Left renal cortex interstitium (tissue), 4 donors: ENCODE results near the gene SLC34A1. TPM values are rescaled to one million over a fixed set of nuclear protein-coding genes. Genes with fewer than 3 reads are reported as not detected.
A peak's percentile ranks its signal among the peaks of the same experiment; 100 is the strongest.
"Not testable (repeated sequence)": the region's sequence is repeated elsewhere in the genome, so short reads cannot be mapped to it uniquely, and the experiment has no call there.

Source experiments
- DNase-seq, 4 donors: peaks; one replicate each; pipeline ENCODE4 v3.0.0-alpha.2; 2013; ENCODE audit warnings: low read depth in 4 of 4, low spot score in 2 of 4, missing footprints in 1 of 4
- polyA plus RNA-seq, 4 donors: library from polyadenylated mRNA; unstranded; fragments of 120-200 nt; gene quantifications; one replicate each; pipeline ENCODE4 v1.2.1, GENCODE V29; 2013; ENCODE audit not compliant: insufficient read length in 4 of 4

SLC34A1 gene
- polyA plus RNA-seq, 4 donors = 115 to 254 (median 179) TPM

DNA sequence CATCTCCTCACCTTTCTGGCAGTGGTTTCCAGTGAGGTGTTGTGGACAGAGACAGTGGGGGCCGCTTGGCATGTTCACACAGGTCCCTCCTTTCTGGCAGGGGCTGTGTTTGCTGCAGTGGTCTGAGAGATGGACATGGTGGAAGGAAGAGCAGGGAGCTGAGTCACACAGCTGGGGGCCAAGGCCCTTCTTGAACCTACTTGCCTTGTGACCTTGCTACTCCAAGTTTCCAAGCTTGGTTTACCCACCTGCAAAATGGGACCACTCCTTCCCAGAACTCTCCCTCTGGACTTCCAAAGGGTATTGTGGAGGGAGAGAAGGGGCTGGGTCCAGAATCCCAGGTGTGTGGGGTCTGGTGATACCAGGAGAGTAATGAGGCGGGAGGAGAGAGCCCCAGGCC lies 21.1 kb downstream of the SLC34A1 start:
- DNase-seq = no peak

DNA sequence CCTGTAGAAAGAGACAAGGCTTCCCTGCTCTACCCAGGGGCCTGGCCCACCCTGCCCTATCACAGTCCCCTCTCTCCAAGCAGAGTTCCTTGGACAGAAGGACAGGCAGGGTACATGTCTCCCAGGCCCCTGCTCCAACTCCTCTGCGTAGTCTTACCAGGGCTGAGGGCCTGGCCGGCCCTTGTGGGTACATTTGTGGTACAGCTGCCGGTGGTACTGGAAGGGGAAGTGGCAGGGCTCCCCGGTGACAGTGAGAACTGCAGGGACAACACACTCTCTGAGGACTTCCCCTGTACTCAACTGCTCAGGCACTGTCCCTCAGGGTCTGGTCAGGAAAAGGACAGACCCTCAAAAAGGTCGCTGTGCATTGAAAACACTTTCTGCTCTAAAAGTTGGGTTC lies 21.6 kb downstream of the SLC34A1 start:
- DNase-seq = no peak

DNA sequence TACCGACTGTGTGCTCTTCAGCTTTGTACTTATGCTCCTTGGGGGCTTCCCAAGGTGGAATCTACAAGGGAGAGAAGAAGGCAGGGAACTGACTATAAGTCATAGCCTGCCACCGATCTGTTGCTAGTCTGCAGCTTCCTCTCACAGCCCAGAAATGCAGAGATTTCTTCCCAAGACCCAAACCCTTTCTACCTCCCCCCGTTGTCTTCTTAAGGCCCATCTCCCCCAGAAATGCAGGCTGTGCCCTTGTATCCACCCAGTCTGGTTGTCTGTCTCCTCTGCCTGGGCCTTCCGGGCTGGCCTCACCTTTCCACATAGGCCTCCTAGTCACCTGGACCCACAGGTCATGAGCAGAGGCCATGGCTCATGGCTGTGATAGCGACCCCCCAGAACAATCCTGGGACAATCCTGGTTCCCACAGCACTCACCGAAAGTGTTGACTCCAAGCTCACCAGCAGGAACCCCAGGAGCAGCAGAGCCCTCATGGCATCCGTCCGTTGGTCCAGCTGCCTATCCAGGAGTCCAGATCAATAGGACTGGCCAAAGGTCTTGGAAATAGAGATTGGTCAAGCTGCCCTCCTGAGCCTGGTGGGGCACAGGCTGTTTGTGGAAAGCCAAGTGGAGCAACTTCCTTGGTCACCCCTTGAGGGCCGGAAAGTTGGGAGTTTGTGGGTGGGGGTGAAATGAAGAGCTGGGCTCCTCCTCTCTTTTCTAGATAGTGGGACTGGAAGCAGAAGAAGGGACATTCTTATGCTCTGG lies 25.0 kb downstream of the SLC34A1 start, which contains the start of gene F12:
Gene F12, minus strand, starts transcription at position 522 of the 759 bp plus-strand sequence. Its CDS starts 37 bp downstream, at position 485.
- no peak for DNase-seq

DNA sequence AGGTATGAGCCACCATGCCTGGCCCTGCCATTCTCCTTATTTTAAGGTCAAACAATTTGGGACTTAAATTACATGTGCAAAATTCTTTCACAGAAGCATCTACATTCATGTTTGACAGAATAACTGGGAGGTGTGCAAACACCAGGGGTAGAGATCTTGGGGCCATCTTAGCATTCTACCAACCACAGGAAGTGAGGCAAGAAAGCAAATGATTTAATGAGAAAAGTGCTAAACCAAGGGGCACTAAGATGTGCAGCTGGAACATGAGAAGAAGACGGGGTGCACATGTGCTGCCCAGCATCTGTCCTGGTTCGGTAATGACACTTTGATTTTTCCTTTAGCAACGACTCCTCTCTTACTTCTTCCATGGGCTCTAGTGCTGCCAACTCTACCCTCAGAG lies 26.3 kb downstream of the SLC34A1 start:
- no peak for DNase-seq

DNA sequence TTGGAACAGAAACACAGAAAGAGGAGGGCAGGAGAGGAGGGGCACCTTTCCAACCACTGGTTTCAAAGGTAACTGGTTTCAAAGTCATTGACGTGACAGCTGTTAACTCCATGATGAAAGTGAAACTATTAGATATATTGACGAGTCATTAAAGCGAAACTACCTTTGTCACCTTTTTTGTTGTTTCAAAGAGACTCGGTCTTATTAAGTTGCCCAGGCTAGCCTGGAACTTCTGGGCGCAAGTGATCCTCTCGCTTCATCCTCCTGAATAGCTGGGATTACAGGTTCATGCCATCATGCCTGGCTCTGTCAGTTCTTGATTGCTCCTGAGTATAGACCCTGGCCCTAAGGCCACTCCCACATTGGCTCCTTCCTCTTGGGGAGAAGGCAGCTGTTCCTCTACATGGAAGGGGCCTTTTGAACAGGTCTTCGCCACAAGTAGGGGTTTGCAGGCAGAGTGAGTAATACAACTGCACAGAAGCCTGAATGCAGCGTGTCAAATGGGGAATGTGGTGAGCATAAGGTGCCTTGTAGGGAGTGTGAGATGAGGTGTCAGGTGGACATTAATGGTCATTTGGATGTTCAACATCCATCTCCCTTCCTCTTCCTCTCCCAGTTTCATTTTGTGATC lies 28.5 kb downstream of the SLC34A1 start:
- DNase-seq = no peak

- DNase-seq = no peak
Observed at GRCh38 chr5:177414481-177414880, 30.2 kb downstream of the SLC34A1 start.

DNA sequence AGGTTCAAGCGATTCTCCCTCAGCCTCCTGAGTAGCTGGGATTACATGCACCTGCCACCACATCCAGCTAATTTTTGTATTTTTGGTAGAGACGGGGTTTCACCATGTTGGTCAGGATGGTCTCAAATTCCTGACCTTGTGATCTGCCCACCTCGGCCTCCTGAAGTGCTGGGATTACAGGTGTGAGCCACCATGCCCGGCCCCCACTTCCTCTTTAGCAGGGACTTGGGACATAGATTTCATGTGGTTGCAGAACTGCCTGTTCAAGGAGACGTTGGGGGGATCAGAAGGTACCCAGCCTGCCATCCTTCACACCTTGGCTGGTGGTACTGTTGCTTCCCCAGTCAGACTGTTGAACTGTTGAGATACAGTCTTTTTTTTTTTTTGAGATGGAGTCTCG lies 32.8 kb downstream of the SLC34A1 start:
- not testable (repeated sequence) for DNase-seq

- DNase-seq = no peak
Observed at GRCh38 chr5:177419046-177419445, 34.8 kb downstream of the SLC34A1 start.

GRCh38 chr5:177420472-177420871 lies 36.2 kb downstream of the SLC34A1 start:
- DNase-seq = not testable (repeated sequence)

GRCh38 chr5:177421062-177421798 lies 37.0 kb downstream of the SLC34A1 start:
- DNase-seq = no peak

DNA sequence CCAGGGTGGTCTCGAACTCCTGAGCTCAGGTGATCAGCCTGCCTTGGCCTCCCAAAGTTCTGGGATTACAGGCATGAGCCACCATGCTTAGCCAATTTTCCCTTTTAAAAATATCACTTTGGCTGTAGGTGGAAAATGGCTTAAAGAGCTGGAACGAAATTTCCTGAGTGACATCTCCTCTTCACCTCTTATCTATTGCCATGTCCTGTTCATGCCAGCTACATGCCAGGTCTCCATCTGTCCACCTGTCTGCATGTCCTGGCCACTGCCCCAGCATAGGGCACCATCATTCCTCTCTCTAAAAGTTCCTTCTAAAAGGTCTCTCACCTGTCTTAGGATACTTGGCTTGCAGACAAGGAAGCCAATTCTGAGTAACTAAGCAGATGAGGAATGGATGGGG lies 39.4 kb downstream of the SLC34A1 start:
- no peak for DNase-seq

DNA sequence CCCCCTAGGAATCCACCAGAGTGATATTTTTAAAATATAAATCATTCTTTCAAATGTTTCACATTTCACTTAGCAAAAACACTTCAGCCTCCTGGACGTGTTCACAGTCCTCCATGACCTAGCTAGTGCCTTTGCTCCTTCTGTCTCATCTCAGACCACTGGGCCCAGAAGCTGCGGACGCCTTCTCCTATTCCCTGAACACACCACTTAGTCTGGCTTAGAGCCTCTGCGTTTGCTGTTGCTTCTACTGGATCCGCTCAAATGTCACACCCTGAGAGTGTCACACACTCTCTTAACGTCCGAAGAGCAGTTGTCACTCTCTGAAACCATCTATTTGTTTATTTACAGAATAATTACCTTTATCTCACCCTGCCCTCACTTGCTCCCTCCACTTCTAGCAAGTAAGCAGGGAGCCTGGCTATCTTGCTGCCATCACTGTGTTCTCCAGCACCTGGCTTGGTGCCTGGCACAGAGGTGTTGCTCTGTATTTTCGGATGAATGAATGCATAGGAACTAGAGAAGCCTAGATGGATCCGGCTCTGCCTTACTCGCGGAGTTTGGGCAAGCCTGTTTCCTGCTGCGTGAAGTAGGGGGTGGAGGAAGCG lies 41.1 kb downstream of the SLC34A1 start:
- no peak for DNase-seq

DNA sequence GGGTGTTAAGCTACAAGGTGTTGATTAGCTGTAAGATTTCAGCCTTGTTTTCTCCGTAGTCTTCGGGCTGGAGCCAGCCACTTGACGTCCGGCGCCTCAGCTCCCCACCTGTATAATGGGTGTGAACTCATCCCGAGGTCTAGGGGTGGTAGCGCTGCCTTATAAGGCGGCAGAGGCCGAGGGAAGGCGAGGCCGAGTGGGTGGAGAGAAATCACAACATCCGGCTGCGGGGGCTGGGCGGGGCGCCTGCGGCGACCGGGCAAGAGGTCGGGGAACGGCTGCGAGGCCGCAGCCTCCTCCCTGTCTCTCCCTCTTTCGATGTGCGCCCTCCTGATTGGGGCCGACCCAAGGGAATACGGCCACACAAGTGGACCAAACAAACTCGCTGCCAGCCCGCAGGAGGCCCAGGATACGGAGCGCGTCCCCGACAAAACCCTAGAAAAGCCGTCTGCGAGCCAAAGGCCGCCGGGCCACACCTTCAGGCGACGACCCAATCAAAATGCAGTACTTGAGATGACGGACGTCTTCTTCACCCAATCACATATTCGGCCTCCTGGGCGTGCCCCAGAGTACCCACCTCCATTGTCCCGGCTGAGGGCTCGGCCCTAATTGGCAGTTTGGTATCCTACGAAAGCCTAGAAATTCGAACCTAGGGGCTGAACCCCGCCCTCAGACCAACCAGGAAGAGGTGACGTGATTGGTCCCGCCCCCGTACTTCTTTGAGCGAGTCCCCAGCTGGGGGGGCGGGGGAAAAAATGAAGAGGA lies 41.7 kb downstream of the SLC34A1 start:
- DNase-seq = peak; percentile 100

DNA sequence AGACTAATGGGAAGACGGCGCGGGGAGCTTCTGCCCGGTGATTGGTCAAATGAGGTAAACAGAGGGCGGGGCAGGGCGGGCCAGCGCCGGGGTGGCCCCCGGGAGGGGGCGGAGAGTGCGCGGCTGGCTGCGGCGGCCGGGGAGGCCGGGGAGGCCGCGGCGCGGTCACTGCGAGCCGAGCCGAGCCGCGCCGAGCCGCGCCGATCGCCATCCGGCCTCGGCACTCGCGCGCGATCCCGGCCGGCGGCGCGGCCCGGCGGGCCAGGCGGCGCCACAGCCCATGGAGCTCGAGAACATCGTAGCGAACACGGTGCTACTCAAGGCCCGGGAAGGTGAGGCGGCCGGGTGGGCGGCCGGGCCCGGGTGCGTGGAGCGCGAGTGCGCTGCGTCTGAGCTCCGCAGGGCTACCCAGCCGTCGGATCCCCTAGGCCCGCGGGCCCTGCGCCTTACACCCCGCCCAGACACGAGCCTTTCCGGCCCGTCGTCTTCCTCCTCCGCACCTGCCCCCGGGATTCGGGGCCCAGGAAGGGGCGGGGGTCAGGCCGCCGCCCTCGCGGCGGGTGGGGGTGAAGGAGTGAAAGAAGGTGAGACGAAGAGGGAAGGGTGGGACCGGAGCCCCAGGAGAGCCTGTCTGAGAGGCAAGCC lies 42.5 kb downstream of the SLC34A1 start, which contains the start of gene GRK6:
Gene GRK6, plus strand, starts transcription at position 111 of the 645 bp plus-strand sequence. Its CDS starts 170 bp downstream, at position 281.
- no peak for DNase-seq

DNA sequence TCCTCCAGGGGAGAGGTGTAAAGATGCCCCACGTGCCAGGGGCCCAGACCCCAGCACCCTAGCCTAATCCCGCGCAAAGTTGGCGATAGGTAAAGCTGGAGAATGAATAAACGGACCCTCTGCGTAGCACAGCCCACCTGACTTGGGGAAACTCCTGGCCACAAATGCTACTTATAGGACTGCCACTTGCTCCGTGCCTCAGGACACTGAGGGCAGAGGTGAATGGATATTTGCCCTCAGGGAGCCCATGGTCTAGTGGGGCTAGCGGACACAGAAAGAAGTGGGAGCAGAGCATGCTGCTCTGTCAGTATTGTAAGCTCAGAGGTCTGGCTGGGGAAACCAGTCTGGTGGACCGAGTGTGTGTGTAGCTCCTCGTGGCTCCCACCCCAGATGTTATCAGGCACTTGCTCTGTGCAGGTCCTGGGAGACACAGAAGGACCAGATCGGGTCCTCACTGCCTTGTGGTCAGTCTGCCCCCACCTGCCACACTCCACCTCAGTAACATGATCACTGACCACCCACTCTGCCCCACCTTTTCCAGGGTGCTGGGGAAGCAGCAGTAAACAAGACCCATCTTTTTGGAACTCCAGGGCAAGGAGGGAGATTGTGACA lies 43.1 kb downstream of the SLC34A1 start:
- no peak for DNase-seq

DNA sequence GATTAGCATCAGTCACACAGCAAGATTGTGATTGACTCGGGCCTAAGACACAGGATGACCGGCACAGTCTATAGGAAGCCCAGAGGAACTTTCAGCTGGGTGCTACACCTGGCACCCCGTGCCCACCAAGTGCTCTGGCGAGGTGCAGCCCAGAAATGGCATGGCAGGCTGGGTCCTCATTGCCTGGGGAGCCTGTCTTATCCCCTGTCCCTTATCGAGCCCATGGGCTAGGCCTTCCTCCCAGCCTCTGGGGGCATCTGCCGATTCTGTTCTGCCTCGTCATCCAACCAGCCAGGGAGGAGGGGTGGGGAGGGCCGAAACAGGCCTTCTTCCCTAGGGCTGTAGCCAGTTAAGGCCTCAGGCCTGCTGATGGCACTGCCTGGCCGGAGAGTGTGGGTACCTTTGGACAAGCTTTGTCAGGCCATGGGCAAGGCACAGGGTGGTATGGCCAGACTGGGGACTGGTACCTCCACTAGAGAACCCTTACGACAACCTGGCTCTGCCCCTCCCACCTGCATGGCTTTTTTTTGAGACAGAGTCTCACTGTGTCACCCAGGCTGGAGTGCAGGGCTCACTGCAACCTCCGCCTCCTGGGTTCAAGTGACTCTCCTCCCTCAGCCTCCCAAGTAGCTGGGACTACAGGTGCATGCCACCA lies 43.8 kb downstream of the SLC34A1 start:
- no peak for DNase-seq

DNA sequence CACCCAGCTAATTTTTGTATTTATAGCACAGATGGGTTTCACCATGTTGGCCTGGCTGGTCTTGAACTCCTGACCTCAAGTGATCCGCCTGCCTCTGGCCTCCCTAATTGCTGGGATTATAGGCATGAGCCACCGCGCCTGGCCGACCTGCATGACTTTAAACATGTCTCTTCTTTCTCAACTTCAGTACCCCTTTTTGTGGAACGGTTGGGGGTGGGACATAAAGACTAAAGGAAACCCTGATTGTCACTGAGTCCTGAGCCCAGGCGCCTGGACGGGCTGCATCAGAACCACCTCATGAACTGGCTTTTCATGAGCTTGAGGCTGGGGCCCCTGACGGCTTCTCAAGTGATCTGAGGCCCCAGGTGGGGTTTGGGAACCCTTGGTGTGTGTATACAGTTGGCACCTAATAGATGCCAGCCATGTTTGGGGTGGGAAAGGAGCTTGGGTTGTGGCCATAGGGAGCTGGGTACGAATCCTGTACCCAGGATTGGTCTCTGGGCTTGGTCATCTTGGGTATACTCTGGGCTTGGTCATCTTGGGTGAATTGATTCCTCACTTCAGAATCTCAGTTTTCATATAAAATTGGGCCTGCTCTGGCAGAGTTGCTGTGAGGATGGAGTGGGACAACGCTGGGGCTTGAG lies 44.5 kb downstream of the SLC34A1 start:
- DNase-seq = no peak
